Measurements from ENCODE around the gene RSPH6A.
A peak's percentile ranks its signal among the peaks of the same experiment; 100 is the strongest.

Gene RSPH6A

DNA sequence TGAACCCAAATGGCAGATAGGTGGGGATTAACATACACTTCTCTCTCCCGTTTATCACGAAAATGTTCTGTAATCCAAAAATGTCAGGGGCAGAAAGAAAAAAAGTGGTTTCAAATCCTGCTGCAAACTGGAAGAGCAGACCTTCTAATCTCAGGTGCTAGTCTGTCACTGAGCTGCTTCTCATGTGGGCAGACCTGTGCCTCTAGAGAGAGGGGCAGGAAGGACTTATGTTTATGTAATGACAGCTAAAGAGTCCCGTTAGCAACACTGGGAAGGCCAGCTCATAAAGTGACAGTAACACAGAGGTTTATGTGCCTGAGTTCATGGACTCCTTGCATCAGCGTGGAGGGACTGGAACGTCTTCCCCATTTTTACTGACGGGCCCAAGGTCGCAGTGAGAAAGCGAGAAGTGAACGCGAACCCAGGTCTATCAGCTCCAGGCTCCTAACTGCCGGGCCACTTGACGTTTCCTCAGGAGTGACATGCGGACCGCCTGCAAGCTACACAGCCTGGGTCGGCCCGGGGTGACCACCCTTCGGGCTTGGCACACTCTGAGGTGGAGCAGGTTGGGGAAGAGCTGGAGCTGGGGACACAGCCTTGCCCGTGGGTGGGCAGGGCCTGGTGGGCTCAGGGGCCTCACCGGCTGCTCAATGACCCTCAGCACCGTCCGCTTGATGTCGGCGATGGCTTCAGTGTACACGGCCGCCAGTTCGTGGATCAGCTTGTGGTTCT, 9.6 kb upstream of the RSPH6A start:
- DNase-seq, result no peak

DNA sequence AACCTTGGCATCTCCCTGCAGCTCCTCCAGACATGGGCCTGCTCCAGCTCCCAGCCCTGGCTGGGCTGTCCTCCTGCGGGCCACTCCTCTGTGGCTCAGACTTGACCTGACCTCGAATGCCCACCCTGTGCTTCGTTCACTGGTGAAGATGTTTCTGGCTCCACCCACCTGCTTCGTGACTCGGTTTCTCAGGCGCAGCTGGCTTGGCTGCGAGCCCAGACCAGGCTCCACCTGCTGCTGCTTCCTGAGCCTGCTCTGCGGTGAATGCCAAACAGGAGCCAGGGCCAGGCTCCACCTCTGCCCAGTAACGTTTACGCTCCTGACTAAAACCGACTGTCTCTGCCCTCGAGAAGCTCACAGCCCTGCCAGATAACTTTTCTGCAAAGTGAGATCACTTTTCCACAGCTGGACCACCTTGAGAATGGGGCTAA, 8.9 kb upstream of the RSPH6A start:
- no peak for DNase-seq

DNA sequence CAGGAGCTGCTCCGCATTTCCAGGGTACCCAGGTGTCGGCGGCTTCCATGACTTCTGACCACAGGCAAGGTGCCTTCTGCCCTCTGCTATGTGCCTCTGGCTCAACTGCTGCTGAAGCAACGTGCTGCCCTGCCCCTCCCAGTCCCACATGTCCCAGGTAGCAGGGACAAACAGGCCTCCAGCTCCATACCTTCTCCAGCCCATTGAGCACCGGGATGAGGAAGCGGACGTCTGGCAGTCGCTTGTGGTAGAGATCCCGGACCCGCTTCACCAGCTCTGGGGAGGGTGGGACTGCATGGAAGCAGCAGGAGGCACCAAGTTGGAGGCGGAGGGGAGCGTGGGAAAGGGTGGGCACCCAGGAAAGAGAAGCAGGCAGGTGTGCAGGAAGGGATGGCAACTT, 8.1 kb upstream of the RSPH6A start:
- DNase-seq, result no peak

DNA sequence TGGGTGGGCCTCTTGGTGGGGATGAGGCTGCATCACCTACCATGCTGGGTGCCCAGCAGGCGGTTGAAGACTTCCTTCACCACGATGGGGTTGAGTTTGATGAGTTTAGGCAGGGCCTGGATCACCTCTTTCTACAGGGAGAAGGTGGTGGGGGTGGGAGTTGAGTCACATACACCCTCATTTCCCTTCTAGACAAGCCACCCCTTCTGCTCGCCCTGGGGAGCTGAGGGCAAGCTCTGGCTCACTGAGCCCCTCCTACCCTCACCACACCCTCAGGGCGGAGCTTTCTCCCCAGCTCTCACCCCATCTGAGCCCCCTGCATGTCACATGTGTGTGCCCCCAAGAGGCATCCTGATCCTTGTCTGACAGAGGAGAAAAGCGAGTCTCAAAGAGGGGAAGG, 7.6 kb upstream of the RSPH6A start:
- DNase-seq, result no peak

GRCh38 chr19:45821570-45821969, 6.5 kb upstream of the RSPH6A start:
- no peak for DNase-seq

- DNase-seq, result no peak
Measured at GRCh38 chr19:45821103-45821521, 6.0 kb upstream of the RSPH6A start.

DNA sequence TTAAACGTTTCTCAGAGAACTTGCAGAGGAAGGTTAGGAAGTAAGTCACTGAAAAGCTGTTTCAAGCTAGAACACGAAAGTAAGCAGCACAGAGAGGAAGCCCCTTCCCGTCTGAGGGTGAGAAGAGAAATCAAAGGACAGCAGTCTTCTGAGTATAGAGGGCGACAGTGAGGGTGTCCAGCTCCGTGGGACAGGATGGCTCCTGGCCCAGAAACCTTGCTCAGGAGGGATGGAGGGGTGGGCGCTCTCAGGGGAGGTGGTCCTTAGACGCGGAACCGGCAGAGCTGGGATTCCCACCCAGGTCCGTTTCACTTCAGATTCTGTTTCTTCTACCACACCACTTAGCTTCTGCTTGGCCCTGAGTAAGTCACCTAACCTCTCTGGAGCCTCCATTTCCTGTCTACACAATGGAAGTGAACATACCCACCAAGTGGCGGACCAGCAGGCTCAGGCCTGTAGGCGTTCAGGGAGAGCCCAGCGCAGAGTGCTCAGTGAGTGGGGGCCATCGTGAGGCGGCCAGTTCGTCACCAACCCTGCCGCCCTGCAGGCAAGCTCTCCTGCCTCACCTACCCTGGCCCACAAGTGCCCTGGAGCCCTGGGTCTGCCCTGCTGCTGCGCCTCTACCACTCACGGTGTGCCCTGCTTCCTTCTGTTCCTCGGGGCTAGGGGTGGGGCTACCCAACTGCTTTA, 5.5 kb upstream of the RSPH6A start:
- DNase-seq, result no peak

DNA sequence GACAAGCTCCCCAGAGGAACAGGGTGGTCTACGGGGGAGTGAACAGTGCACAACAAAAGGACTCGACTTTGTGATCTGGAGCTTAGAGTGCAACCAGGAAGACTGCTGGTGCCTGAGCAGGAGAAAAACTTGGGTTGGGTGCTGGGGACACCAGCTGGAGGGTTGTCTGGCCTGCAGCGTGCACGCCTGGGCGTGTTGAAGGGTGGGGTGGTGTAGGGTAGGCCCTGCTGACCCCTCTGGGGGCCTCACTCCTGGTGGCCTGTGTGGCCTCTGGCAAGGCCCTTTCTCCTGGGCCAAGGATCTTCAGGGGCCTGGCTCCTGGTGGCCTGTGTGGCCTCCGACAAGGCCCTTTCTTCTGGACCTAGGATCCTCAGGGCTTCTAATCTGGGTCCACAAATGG, 4.7 kb upstream of the RSPH6A start:
- DNase-seq, result no peak

GRCh38 chr19:45817725-45818301, 2.7 kb upstream of the RSPH6A start:
- DNase-seq, result no peak

DNA sequence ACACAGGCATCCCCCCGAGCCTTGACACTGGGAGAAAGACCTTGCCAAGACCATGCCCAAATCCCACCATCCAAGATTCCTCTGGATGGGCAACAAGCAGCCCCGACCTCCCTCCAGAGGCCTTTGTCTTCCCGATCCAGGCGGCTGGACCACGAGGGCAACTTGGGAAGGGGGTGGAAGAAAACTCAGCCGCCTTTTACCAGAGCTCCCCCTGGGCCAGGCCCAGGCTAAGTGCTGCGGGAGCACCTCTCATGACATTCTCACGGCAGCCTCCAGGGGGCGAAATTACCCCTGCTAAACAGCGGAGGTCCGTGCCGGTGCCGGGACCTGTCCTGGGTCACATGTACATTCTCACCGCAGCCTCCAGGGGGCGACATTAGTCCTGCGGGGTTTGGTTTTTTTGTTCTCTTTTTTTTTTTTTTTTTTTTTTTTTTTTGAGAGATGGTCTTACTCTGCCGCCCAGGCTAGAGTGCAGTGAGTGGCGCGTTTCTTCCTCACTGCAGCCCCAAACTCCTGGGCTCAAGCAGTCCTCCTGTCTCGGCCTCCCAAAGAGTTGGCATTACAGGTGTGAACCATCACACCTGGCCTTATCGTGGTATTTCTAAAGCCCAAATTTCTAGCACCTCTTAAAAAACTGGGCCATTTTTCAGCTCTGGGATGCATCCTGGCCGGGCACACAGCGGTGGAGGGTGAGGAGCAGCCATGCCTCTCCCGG, 2.1 kb upstream of the RSPH6A start:
- peak; percentile 95 for DNase-seq

GRCh38 chr19:45816236-45817009, 1.3 kb upstream of the RSPH6A start:
- DNase-seq, result no peak

GRCh38 chr19:45815481-45816216, 541 bp upstream of the RSPH6A start:
- DNase-seq, result no peak

GRCh38 chr19:45814166-45814780, 835 bp downstream of the RSPH6A start:
- no peak for DNase-seq

DNA sequence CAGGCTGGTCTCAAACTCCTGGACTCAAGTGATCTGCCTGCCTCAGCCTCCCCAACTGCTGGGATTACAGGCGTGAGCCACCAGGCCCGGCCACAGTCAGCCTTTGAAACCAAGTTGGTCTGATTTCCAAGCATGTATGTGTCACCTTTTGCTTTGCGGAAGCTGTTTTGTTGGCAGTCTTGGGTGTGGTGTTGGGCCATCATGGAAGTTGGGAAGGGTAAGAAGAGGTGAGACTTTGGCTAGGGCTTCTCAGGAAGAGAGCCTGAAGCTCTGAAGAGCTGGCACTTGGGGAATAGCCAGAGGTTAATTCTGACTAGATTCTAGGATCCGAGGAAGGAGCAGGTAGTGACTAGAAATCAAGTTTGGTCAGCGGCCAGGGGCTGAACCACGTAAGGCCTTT, 2.8 kb downstream of the RSPH6A start:
- DNase-seq, result no peak

DNA sequence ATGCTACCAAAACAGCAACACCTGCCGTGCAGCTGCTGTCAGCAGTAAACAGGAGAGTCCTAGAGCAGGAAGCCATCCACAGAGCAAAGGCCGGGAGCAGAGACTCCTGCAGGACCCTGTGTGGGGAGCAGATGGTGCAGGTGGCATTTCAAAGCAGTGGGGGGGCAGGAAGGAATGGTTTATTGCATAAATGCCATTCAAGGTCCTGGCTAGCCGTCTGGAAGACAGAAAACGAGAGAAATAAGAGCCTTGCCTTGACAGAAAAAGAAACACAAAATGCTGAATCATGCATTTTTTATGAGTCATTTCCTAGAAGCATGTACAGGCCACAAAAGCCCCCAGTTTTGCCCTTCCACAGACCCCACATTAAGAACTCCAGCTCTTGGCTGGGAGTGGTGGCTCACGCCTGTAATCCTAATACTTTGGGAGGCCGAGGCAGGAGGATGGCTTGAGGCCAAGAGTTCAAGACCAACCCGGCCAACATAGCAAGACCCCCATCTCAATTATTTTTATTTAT, 5.4 kb downstream of the RSPH6A start:
- no peak for DNase-seq

DNA sequence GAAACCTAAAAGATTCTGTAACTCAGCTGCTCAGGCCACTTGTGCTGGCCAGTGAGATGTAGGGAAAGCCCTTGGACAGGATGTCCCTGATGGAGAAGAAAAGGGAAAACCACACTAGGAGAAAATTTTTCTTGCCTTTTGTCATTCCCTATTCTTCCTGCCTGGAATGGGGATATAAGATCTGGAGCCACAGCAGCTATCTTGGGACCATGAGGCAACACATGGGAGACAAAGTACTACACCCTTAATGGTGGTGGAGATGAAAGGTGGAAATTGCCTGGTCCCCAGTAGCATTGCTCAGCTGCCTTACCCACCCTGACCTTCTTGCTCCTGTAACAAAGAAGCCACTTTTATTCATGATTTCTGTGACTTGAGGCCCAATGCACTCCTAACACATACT, 9.4 kb downstream of the RSPH6A start:
- no peak for DNase-seq

- no peak for DNase-seq
Measured at GRCh38 chr19:45804959-45805230, 10.2 kb downstream of the RSPH6A start.

- no peak for DNase-seq
Measured at GRCh38 chr19:45804140-45804958, 10.8 kb downstream of the RSPH6A start.

GRCh38 chr19:45801603-45802175, 13.4 kb downstream of the RSPH6A start:
- DNase-seq, result no peak

DNA sequence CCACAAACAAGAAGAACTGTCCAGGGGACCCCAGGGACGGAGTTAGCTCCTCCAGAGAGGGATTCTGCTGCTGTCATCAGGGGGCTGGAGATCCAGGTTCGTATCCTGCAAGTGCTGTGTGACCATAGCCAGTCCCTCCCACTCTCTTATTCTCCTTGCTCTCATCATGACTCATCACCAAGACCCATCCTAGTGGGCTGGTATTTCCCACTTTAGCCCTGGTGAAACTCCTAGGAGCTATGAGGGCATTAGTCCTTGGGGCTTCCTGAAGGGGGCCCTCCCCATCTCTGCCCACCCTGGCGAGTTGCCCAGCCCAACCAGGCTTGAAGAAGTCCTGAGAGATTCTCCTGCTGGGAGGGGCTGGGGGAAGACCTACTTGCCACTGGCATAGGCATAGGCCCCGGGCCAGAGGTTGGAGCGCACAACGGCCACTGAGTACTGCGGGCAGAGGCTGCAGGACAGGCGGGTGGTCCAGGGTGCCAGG, 15.0 kb downstream of the RSPH6A start:
- DNase-seq, result no peak
